Measurements from ENCODE around the gene SNRPA. TPM values are rescaled to one million over a fixed set of nuclear protein-coding genes. Genes with fewer than 3 reads are reported as not detected.

SNRPA gene
- total and polyA plus RNA-seq, 2 of the 13 experiments (the other 11 are each of a cell fraction or from before 2014, with no cell fraction given): 59.6 to 162 TPM

DNA sequence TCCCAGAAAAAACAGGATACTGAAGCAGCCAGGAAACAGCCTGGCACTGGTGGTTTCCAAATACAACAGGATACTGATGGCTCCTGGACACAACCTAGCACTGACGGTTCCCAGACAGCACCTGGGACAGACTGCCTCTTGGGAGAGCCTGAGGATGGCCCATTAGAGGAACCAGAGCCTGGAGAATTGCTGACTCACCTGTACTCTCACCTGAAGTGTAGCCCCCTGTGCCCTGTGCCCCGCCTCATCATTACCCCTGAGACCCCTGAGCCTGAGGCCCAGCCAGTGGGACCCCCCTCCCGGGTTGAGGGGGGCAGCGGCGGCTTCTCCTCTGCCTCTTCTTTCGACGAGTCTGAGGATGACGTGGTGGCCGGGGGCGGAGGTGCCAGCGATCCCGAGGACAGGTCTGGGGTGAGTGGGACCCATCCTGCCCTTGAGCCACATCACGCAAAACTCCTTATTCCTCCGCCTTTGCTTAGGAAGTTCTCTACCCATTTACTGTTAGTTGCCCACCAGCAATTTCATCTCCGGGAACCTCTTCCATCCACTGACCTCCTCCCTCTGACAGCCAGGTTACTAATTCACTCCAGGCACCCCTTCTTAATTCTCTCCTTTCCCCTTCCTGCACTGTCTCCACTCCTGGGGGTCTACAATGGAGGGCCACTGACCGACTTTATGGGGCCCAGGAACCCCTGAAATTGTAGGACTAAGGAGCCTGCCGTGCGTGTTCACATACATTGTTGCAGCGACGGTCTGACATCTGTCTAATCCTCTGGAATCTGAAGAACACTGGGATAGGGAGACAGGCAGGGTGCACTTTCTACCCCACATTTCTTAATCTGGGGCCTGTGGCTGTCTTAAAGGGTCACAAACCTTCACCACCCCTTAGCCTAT lies 32.9 kb upstream of the SNRPA start (continued):
- no peak for TF ChIP-seq FOXK1 (CRISPR knock-in tag; IDR thresholded peaks at IDR 0.05; ENCODE audit: borderline replicate concordance, low read depth)
- TF ChIP-seq HMG20B (CRISPR knock-in tag; conservative IDR thresholded peaks at IDR 0.05): no peak
- TF ChIP-seq TBL1XR1 (IDR thresholded peaks at IDR 0.05; ENCODE audit: borderline replicate concordance, low read length, partially characterized antibody): no peak
- no peak for TF ChIP-seq KLF15 (CRISPR knock-in tag; IDR thresholded peaks at IDR 0.05; ENCODE audit: borderline replicate concordance)
- TF ChIP-seq ZBTB26 (CRISPR knock-in tag; IDR thresholded peaks at IDR 0.05; ENCODE audit: borderline replicate concordance): no peak
- no peak for TF ChIP-seq SP2 (CRISPR knock-in tag; IDR thresholded peaks at IDR 0.05)
- TF ChIP-seq, protein P1, sequence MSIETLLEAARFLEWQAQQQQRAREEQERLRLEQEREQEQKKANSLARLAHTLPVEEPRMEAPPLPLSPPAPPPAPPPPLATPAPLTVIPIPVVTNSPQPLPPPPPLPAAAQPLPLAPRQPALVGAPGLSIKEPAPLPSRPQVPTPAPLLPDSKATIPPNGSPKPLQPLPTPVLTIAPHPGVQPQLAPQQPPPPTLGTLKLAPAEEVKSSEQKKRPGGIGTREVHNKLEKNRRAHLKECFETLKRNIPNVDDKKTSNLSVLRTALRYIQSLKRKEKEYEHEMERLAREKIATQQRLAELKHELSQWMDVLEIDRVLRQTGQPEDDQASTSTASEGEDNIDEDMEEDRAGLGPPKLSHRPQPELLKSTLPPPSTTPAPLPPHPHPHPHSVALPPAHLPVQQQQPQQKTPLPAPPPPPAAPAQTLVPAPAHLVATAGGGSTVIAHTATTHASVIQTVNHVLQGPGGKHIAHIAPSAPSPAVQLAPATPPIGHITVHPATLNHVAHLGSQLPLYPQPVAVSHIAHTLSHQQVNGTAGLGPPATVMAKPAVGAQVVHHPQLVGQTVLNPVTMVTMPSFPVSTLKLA (IDR thresholded peaks at IDR 0.05): no peak
- TF ChIP-seq MEIS2 (CRISPR knock-in tag; IDR thresholded peaks at IDR 0.05): no peak
- TF ChIP-seq AGO2 (optimal IDR thresholded peaks at IDR 0.05; ENCODE audit: low read depth, low read length): no peak
- no peak for TF ChIP-seq HOXA5 (CRISPR knock-in tag; IDR thresholded peaks at IDR 0.05)
- TF ChIP-seq, protein P2, sequence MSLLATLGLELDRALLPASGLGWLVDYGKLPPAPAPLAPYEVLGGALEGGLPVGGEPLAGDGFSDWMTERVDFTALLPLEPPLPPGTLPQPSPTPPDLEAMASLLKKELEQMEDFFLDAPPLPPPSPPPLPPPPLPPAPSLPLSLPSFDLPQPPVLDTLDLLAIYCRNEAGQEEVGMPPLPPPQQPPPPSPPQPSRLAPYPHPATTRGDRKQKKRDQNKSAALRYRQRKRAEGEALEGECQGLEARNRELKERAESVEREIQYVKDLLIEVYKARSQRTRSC (CRISPR knock-in tag; IDR thresholded peaks at IDR 0.05; ENCODE audit: low read depth): no peak
- TF ChIP-seq SOX6 (IDR thresholded peaks at IDR 0.05): no peak
- TF ChIP-seq SOX6 (CRISPR knock-in tag; IDR thresholded peaks at IDR 0.05): no peak
- no peak for TF ChIP-seq KLF16 (CRISPR knock-in tag; IDR thresholded peaks at IDR 0.05)
- TF ChIP-seq HIVEP1 (CRISPR knock-in tag; IDR thresholded peaks at IDR 0.05): no peak
- no peak for TF ChIP-seq TERF1 (CRISPR knock-in tag; IDR thresholded peaks at IDR 0.05)

Data from HepG2 (cell line).